UCSD-AML1 (cell line): ENCODE results near the gene KCNMA1.
A peak's percentile ranks its signal among the peaks of the same experiment; 100 is the strongest.

Source experiments
- DNase-seq: peaks from one replicate; lab custom pipeline; 2025; ENCODE audit not compliant: unreplicated experiment; lab: John Stamatoyannopoulos, UW

KCNMA1 gene

DNA sequence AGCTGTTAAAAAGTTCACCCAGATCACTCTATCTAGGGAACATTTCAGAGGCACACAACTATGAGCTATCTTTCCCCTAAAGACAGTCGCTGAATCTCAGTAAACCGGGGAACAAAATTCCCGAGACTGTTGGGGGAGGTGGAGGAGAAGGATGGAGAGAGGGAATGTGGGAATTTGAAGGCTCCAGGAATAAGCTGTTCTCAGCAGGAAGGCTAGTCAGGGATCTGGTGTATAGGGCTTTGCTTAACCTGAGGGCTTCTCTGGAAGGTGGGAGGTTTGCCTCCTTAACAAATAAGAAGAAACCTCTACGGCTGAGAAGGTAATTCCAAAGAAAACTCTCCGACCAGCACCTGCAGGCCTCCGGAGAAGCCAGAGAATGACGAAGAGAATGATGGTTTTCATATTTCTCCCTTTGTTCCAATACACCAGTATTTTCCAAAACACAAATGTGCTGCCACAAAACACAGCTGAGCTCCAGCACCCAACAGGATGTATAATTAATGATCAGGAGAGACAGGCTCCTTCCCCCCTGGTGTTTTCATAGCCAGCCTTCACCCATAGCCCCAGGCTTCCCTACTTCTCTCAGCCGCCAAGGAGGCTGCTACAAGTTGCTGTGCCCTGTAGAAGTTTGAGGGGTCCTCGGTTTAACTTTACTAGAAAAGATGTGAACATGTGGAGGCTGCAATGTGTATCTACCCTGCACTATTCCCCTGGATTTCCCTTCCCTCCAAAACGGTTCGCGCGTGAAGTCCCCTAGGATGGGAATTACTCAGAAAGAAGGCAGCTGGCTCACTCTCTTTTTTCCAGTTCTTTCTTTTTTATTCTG, 2.0 kb downstream of the KCNMA1 start:
- no peak for DNase-seq

DNA sequence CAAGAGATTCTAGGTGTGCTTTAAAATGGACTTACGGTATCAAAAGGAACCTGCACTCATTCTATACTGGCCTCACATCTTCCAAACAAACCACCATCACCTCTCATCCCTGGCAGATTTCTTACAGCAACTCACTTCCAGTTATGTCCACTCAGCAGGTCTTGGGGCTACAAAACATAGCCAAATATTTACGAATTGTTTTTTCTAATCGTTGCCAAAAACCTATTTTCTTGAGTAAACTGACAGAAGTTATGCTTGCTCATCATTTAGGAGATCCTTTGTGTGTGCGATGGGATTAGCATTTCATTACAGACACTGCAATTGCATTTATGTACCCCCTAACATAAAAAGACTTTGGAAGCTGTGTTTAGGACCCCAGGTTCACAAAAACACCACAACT, 2.7 kb downstream of the KCNMA1 start:
- no peak for DNase-seq

DNA sequence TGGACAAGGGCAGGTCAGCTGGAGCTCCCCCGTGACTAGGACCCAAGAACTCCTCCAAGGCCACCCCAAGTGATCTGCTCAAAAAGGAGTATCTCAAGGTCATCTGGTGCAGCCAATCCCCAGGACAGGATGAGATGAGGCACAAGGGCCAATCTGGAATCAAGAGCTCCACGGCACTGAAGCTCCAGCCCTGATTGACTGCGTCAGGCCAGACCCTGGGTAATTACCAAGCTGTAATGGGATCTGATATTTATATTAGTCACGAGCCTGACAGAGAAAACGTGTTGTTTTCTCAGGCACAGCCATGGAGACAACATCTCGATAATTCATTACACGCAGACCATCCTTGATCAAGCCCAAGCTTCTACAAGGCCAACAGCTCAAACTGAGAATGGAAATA, 4.2 kb downstream of the KCNMA1 start:
- DNase-seq = no peak

DNA sequence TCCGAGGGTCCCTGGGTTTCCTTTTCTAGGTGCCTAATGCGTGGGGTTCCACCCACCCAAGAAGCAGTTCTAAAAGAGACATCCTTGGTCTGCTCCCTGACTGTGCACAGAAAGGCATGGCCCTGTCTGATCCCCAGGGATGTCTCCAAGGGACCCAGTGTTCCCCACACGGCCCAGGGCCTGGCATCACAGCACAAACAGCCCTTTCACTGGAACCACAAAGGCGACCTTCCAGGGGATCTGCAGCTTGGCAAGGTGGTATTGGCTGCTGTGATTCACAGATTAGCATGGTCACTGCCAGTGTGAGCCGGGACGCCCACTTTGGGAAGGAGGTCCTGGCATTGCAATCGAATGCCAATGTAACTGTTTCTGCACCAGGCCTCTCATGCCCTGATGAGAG, 6.4 kb downstream of the KCNMA1 start:
- no peak for DNase-seq

- DNase-seq = no peak
Measured at GRCh38 chr10:77630507-77630848, 7.1 kb downstream of the KCNMA1 start.

- no peak for DNase-seq
Measured at GRCh38 chr10:77629775-77630506, 7.7 kb downstream of the KCNMA1 start.

DNA sequence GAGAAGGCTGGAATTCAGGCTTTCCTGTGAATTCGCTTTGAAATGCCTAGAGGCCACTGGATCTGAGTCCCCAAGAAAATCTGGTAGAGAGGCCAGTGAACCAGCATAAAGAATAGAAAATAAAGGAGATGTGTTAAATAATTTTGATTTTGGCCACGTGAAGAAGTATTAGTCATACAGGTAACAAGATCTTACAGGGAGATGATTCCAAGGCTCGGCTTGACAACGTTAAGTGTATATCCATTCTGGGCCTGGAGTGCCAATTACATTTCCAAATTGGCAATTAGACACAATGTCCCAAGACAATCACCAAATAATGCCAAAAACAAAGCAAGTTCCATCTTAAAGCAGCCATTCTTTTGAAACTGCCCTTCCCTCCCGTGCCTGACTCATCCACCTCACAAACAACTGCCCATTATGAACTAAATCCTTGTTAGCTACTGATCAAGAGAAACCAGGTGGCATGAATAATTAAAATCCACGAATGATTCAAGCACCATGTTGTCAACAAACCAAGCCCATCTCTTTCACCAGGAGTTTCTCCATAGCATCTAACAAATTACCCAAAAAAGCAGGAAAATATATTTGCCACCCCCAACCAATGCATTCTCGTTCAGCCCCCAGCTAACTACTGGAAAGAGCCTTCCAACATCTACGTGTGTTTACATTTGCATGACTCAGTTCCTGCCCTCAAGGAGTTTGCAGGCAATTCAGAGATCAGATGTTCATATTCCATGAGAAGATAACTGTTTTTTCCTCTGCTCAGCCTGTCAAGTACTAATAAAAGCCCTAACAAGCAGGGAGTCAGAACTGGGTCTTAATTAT, 8.5 kb downstream of the KCNMA1 start:
- no peak for DNase-seq

- DNase-seq = no peak
Measured at GRCh38 chr10:77626266-77626935, 11.2 kb downstream of the KCNMA1 start.

GRCh38 chr10:77625379-77625778, 12.2 kb downstream of the KCNMA1 start:
- no peak for DNase-seq

DNA sequence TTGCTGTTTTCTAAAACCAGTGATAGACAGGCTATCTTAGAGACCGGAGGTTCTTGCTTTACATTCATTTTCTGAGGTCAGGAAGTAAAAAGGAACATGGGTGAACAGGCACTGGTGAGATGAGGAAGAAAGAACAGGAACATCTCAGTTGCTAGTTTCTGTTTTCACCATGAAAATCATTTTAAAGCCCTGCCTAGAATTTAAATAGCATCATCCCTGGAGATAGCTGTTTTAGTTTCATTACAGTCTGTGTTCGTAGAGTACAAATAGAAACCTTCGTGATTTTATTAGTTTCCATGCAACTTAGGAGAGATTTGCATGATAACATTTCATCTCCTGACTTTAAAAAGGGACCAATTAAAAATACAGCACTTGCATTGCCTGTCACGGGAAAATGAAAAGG, 14.7 kb downstream of the KCNMA1 start:
- DNase-seq = no peak

- DNase-seq = peak; percentile 19
Measured at GRCh38 chr10:77620731-77621130, 16.9 kb downstream of the KCNMA1 start.

- no peak for DNase-seq
Measured at GRCh38 chr10:77619964-77620703, 17.5 kb downstream of the KCNMA1 start.

DNA sequence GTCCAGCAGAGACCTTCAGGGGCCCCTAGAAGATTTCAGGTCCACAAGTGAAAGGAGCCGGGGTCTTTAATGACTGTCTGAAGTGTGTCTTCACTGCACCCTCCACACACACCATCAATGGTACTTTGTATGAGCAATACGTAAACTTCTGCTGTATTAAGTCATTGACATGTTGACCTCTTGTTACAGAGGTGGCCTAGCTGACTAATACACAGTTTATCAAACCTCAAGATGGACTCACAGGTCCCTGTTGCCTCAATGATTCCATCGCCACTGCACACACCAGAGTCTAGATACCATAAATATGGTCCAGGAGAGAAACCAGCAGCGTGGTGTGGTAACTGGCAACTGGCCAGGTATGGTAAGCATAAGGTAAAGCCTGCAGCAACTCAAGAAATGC, 19.5 kb downstream of the KCNMA1 start:
- DNase-seq = no peak

DNA sequence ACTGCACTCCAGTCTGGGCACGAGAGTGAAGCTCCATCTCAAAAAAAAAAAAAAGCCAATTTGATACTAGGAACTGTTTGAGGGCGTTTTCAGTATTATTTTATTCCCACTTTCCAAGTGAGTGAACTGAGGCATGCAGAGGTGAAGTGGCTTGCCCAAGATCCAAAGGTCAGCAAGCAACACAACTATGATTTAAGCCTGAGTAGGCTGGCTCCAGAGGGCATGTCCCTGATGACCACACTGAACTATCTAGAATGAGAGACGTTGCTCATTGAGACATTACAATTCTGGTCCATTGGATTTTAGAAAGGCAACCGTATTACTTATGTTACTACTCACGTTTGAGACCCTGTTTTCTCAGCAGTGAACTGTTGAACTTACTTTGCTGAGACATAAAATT, 20.8 kb downstream of the KCNMA1 start:
- DNase-seq = no peak

DNA sequence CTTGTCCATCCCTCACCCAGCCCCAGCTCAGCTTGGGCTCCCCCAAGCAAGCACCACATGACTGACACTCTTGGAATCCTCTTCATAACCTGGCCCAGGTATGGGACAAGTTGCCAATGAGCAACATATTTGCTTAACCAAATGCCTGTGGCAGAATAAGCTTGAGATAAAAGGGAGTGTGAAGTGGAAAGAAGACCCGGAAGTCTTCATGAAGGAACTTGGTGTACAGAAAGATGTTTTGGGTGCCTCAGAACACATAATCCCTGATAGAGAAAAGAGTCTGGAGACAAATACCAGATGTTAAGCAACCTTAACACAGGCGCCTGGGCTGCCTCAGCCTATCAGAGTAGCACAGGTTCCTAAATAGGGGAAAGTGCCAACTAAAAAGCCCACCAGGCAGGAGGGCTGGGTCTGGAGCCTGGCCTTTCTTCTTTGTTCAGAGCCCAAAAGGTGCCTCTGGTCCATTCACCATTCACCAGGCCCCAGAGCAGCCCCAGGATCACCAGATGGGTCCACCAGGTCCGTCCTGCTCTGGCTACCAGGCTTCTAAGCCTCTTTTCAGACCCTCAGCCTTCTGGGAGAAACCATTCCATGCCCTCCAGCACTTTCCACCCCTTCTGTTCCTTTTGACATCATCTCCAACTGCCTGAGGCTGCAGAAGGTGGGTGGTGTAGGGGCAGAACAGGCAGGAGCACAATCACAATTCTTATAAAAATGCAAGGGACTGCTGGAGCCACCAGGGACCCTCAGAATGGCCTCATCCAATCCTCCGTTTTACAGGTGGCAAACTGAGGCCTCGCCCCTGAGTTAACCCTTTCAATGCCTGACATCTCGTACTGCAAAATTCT, 22.6 kb downstream of the KCNMA1 start:
- no peak for DNase-seq

DNA sequence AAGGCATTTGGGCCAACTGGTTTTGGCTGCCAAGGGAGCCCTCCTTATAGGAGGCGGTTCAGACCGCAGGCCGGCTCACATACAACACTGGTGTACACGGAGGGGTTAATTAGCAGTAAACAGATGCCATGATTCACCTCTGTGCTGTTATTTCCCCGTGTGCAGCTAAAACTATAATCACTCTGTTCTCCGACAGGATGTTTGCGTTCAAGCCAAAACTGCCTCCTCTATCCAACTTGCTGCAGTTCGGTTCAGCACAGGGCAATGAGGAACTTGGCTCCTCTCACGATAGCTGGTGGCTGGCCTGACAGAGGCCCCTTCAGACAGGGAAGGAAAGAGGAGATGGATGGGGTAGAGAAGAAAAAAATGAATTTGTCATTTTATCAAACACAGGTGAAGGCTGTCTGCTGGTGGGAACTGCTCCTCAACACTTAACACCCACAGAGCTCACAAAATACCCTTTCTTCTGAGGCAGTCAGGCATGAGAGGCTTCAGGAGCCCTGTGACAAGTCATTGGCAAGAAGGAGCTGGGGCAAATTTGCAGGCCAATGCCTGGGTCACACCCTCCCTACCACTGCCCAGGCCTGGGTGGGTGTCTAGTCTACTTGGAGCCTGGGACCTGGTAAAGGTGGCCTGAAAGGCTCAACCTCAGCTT, 24.0 kb downstream of the KCNMA1 start:
- peak; percentile 33 for DNase-seq

GRCh38 chr10:77611670-77612069, 25.9 kb downstream of the KCNMA1 start:
- no peak for DNase-seq

DNA sequence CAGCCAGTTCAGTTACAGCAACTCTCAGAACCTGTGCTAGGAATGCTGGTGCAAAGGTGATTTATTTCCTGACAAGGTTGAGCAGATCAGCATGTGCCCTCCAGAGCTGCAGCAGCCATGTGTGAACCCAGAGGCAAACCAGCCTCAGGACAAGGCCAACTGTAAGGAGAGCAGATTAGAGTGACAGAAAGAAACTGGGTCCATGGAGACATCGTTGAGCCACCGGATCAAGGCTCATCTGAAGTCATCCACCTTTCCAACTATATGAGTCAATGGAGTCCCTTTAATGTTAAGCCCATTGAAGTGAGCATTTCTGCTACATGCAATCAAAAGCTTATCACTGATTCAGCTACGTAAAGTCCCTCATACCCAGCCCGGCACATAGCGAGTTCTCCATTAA, 26.4 kb downstream of the KCNMA1 start:
- no peak for DNase-seq

DNA sequence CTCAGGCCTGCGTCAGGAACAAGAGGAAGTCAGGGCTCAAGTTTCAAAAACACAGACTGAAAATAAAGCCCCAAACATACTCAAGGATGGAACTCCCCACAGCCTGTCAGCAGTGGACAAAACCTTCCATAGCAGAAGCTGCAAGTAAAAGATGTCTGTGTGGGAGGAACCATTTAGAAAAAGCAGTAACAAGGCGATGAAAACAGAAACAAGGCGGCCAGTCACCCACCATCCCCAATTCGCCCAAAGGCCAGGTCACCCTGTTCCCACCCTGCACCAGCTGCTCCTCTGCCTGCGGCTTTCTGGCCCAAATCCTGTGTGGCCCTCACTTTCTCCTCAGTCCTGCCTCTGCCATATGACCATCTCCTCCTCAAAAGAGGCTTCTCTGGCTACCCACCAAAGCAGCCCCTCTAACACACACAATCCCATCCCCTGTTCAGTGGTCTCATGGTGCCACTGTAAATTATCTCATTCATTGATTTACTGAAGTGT, 27.8 kb downstream of the KCNMA1 start:
- no peak for DNase-seq
